BLaER1 (cell line): ENCODE data around the gene TENM4.

ENCODE experiments used
- H3K27ac ChIP-seq: shearing (Covaris generic); formaldehyde crosslinking; 2 replicates; pipeline ENCODE4 v1.8.1; 2022
- H3K27me3 ChIP-seq: shearing (Covaris generic); formaldehyde crosslinking; 2 replicates; pipeline ENCODE4 v1.8.1; 2022
- H3K36me3 ChIP-seq: shearing (Covaris generic); formaldehyde crosslinking; 2 replicates; pipeline ENCODE4 v1.8.1; 2022
- H3K4me1 ChIP-seq: shearing (Covaris generic); formaldehyde crosslinking; 2 replicates; pipeline ENCODE4 v1.8.1; 2022
- H3K4me2 ChIP-seq: shearing (Covaris generic); formaldehyde crosslinking; 2 replicates; pipeline ENCODE4 v1.8.1; 2022
- H3K4me3 ChIP-seq: shearing (Covaris generic); formaldehyde crosslinking; 2 replicates; pipeline ENCODE4 v1.8.1; 2022
- H3K9ac ChIP-seq: shearing (Covaris generic); formaldehyde crosslinking; 2 replicates; pipeline ENCODE4 v1.8.1; 2022
- H3K9me3 ChIP-seq: shearing (Covaris generic); formaldehyde crosslinking; 2 replicates; pipeline ENCODE4 v1.8.1; 2022
- H4K20me1 ChIP-seq: shearing (Covaris generic); formaldehyde crosslinking; 2 replicates; pipeline ENCODE4 v1.8.1; 2022
- Cebpa-rat ChIP-seq: shearing (Covaris generic); IDR thresholded peaks from 2 replicates; pipeline ENCODE4 v1.8.1; 2022

Gene TENM4

GRCh38 chr11:78606667-78607066, 834.2 kb downstream of the TENM4 start:
- Histone ChIP-seq H3K27ac (no peak overlapping the region), H3K4me1 (no peaks in the 10 kb centered on the region), H3K4me3 (no peak overlapping the region), H4K20me1 (no peaks in the 10 kb centered on the region), H3K27me3 (no peaks in the 10 kb centered on the region), H3K9me3 (no peaks in the 10 kb centered on the region; the same call in 1 of the 2 replicates), H3K36me3 (no peaks in the 10 kb centered on the region), H3K4me2 (no peak overlapping the region), H3K9ac (no peak overlapping the region)
- no peak for TF ChIP-seq Cebpa-rat

DNA sequence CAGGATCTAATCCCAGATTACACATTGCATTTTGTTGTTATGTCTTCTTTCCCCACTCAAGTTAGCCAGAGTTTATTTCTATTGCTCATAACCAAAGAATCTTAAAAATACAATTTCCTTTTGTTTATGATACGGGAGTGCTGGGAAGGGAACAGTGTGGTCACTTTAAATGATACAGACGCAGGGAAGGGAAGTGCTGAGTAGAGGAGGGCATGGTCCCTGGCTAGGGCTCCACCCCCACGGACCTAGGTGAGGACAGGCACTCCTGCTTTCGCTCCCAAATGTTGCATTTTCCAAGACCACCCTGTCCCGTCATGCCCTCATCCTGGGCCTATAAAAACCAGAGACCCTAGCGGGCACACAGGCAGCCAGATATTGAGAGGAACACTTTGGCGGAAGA, 835.5 kb downstream of the TENM4 start:
- no peaks in the 10 kb centered on the region for H3K4me1 ChIP-seq

GRCh38 chr11:78603792-78604191, 837.0 kb downstream of the TENM4 start:
- H3K9ac ChIP-seq, result no peak overlapping the region
- no peaks in the 10 kb centered on the region for H3K4me1 ChIP-seq
- H3K27me3 ChIP-seq, result no peaks in the 10 kb centered on the region
- TF ChIP-seq Cebpa-rat, result no peak
- H3K9me3 ChIP-seq, result no peaks in the 10 kb centered on the region; the same call in 1 of the 2 replicates
- no peak overlapping the region for H3K4me2 ChIP-seq
- no peaks in the 10 kb centered on the region for H3K36me3 ChIP-seq
- no peaks in the 10 kb centered on the region for H4K20me1 ChIP-seq
- no peak overlapping the region for H3K4me3 ChIP-seq
- no peak overlapping the region for H3K27ac ChIP-seq

More for the DNA sequence above, 835.5 kb downstream of the TENM4 start:
- no peak for TF ChIP-seq Cebpa-rat
- H3K27ac ChIP-seq, result no peak overlapping the region
- H3K4me3 ChIP-seq, result no peak overlapping the region
- no peaks in the 10 kb centered on the region for H3K27me3 ChIP-seq
- no peak overlapping the region for H3K9ac ChIP-seq
- H3K4me2 ChIP-seq, result no peak overlapping the region
- no peaks in the 10 kb centered on the region; the same call in 1 of the 2 replicates for H3K9me3 ChIP-seq
- no peaks in the 10 kb centered on the region for H4K20me1 ChIP-seq
- no peaks in the 10 kb centered on the region for H3K36me3 ChIP-seq
